GM19043 (cell line): ENCODE measurements around the gene VDAC1.
"Not testable (repeated sequence)": the region's sequence is repeated elsewhere in the genome, so short reads cannot be mapped to it uniquely, and the experiment has no call there.

ENCODE experiments used
- ATAC-seq: cut with Tn5 transposase; IDR thresholded peaks from one replicate; pipeline ENCODE4 v1.9.1; 2021; ENCODE audit warnings: low read depth; ENCODE audit not compliant: unreplicated experiment

Gene VDAC1

GRCh38 chr5:133944263-133945185, 60.3 kb downstream of the VDAC1 start:
- ATAC-seq = no peak

DNA sequence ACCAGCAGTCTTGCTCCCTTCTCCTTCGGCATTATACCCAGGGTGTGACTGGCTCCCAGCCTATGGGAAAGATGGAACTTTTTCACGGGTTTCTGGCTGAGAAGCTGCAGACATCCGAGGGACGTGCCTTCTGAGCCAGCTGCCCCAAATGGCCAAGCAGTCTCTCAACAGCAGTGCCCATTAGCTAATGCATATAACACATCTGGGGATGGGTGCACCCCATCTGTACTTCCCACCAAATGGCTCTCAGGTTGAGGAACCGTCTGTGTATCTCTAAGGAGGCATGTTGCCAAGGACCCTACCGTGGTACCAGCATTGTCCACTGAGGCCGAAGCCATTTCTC, 61.3 kb downstream of the VDAC1 start:
- no peak for ATAC-seq

GRCh38 chr5:133942614-133943474, 61.9 kb downstream of the VDAC1 start:
- no peak for ATAC-seq

GRCh38 chr5:133941456-133942196, 63.1 kb downstream of the VDAC1 start:
- no peak for ATAC-seq

DNA sequence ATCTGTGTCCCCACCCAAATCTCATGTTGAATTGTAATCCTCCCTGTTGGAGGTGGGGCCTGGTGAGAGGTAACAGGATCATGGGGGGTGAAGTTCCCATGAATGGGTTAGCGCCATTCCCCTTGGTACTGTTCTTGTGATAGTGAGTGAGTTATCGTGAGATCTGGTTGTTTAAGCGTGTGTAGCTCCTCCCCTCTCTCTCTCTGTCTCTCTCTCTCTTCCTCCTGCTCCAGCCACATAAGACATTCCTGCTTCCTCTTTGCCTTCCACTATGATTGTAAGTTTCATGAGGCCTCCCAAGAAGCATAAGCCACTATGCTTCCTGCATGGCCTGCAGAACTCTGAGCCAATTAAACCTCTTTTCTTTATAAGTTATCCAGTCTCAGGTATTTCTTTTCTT, 65.1 kb downstream of the VDAC1 start:
- no peak for ATAC-seq

DNA sequence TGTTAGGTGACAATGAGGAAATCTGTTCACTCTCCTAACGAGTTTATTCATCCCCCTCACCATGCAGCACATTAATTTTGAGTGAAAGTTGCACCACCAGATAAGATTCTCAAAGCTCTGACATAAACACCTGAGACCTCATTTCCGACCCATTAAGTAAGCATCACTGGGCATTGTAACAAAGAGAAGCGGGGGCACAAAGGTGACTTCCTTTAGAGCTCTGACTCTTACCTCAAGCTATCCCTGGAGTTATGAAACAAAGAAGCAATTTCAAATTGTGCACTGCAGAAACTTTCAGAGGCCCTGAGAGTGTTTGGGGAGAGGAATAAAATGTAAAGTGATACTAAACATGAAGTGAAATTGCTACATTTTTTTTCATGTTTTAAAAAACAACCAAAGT, 65.8 kb downstream of the VDAC1 start:
- ATAC-seq = no peak

GRCh38 chr5:133938039-133938821, 66.5 kb downstream of the VDAC1 start:
- no peak for ATAC-seq

DNA sequence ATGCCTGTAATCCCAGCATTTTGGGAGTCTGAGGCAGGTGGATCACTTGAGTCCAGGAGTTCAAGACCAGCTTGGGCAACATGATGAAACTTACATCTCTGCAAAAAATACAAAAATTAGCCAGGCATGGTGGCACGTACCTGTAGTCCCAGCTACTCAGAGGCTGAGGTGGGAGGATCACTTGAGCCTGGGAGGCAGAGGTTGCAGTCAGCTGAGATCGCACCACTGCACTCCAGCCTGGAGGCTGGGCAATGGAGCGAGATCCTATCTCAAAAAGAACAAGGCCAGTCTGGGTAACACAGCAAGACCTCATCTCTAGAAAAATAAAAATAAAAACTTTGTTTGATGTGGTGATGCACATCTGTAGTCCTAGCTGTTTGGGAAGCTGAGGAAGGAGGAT, 67.1 kb downstream of the VDAC1 start:
- ATAC-seq = not testable (repeated sequence)

DNA sequence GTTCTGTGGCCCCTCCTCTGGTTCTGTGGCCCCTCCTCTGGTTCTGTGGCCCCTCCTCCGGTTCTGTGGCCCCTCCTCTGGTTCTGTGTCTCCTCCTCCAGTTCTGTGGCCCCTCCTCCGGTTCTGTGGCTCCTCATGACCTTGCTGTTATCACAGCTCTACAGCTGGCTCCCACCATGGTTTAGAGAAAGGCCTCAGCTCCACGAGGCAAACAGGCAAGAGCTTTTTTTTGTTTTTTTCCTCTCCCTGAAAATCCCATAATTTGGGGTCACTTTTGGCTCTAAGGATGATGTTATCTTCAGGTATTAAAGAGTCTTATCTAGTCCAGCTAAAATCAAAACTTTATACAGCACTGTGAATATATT, 68.1 kb downstream of the VDAC1 start:
- no peak for ATAC-seq

- not testable (repeated sequence) for ATAC-seq
Measured at GRCh38 chr5:133935991-133936650, 68.7 kb downstream of the VDAC1 start.

DNA sequence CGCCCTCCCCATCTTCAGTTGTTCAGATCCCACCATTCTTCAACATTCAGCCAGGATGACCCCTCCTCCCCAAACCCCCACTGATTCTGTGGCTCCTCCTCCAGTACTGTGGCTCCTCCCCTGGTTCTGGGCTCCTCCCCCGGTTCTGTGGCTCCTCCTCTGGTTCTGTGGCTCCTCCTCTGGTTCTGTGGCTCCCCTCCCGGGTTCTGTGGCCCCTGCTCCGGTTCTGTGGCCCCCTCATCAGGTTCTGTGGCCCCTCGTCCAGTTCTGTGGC, 69.2 kb downstream of the VDAC1 start:
- no peak for ATAC-seq

DNA sequence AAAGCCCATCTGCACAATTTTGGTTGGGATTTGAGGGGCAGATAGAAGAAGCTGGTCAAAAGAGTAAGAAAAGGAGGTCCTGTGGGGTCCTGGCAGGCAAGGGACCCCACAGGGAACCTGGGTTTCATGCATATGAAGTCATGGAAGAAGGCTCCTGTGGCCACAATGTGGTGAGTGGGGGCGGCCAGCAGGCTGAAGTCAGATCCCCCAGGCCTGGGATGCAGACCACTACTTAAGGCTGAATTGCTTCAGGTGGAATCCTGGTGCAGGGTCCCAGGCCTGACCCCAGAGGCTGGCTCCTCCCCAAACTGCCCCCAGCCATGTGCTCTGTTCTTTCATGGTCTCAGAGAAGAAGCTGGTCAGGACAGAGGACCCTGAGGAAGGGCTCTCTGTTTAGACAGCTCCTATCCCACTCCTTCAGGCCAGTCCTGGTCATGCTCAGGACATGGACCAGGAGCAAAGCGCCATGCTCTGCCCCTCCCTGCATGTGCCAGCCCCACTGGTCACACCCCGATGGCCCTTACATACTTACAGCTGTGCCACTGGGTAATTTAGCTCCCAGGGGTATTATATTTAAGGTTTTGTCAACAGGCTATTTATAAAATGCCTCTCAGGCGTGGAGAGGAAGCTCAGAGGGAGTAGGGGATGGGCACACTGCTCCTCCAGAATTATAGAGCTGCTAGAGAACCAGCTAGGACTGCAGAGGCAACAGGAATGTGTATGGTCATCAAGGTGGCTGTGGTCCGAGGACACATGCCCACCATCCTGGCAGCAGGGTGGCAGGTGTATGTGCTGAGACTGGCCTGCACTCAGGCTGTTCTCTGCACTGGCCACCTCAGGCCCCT, 69.7 kb downstream of the VDAC1 start:
- peak; percentile 49 for ATAC-seq

GRCh38 chr5:133934311-133934710, 70.5 kb downstream of the VDAC1 start:
- ATAC-seq = no peak

GRCh38 chr5:133933670-133934295, 71.0 kb downstream of the VDAC1 start:
- ATAC-seq = no peak

DNA sequence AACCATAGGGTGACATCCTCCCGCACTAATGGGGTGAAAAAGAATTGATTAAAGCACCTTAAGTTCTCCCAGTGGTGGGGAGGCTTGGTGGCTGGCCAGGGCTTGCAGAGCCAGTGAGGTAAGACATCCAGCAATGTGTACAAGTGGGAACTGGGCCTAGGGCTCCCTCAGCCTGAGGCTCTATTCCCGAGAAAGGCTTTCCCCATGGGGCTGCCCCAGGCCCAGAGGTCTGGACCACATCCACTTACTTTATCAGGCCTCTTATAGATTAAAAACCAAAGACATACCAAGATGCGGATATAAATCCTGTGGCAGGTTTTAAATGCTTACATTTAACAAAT, 71.6 kb downstream of the VDAC1 start:
- ATAC-seq = no peak

GRCh38 chr5:133932441-133933168, 72.2 kb downstream of the VDAC1 start:
- ATAC-seq = no peak

- no peak for ATAC-seq
Measured at GRCh38 chr5:133931546-133931945, 73.2 kb downstream of the VDAC1 start.

DNA sequence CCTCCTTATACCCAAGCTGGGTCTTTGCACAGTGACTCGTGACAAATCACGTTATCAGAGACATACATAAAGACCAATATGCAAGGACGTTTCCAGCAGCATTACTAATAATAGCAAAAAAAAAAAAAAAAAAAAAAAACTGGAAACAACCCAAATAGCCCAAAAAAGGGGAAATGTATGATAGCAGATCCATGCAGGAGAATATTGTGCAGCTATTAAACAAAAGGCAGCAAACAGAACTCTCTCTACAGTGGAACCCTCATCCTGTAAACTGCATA, 74.0 kb downstream of the VDAC1 start:
- ATAC-seq = no peak
